Ishikawa (cell line): ENCODE results near the gene VSNL1.

Source experiments
- CEBPB ChIP-seq: IDR thresholded peaks from 2 replicates; pipeline ENCODE4 v1.6.1; 2012
- CREB1 ChIP-seq: IDR thresholded peaks from 2 replicates; pipeline ENCODE4 v1.6.1; 2012; ENCODE audit warnings: low read depth
- EGR1 ChIP-seq: IDR thresholded peaks from 2 replicates; pipeline ENCODE4 v1.6.1; 2012
- EP300 ChIP-seq: IDR thresholded peaks from 2 replicates; pipeline ENCODE4 v1.6.1; 2012; ENCODE audit warnings: borderline replicate concordance
- FOXM1 ChIP-seq: IDR thresholded peaks from 2 replicates; pipeline ENCODE4 v1.6.1; 2012; ENCODE audit warnings: low read depth, borderline replicate concordance
- MAX ChIP-seq: IDR thresholded peaks from 2 replicates; pipeline ENCODE4 v1.6.1; 2012
- NFIC ChIP-seq: IDR thresholded peaks from 2 replicates; pipeline ENCODE4 v1.6.1; 2012
- RAD21 ChIP-seq: IDR thresholded peaks from 2 replicates; pipeline ENCODE4 v1.6.1; 2012; ENCODE audit warnings: low read depth
- REST ChIP-seq: IDR thresholded peaks from 2 replicates; pipeline ENCODE4 v1.6.1; 2012; ENCODE audit warnings: low read depth, mild to moderate bottlenecking
- TAF1 ChIP-seq: IDR thresholded peaks from 2 replicates; pipeline ENCODE4 v1.6.1; 2012; ENCODE audit warnings: low read depth, mild to moderate bottlenecking
- TCF12 ChIP-seq: IDR thresholded peaks from 2 replicates; pipeline ENCODE4 v1.6.1; 2012; ENCODE audit warnings: low read depth
- TEAD4 ChIP-seq: IDR thresholded peaks from 2 replicates; pipeline ENCODE4 v1.6.1; 2012
- USF1 ChIP-seq: IDR thresholded peaks from 2 replicates; pipeline ENCODE4 v1.6.1; 2012
- YY1 ChIP-seq: IDR thresholded peaks from 2 replicates; pipeline ENCODE4 v1.6.1; 2012; ENCODE audit warnings: low read depth
- ZBTB7A ChIP-seq: IDR thresholded peaks from 2 replicates; pipeline ENCODE4 v1.6.1; 2012; ENCODE audit warnings: low read depth

VSNL1 gene

GRCh38 chr2:17599617-17600016 lies 59.1 kb downstream of the VSNL1 start:
- TF ChIP-seq ZBTB7A (no peak), FOXM1 (no peak), EP300 (no peak)

- no peak for TF ChIP-seq REST
- no peak for TF ChIP-seq RAD21
- no peak for TF ChIP-seq EGR1
- no peak for TF ChIP-seq NFIC
- TF ChIP-seq CREB1 = no peak
- TF ChIP-seq FOXM1 = no peak
- TF ChIP-seq TAF1 = no peak
- TF ChIP-seq ZBTB7A = no peak
- no peak for TF ChIP-seq YY1
- TF ChIP-seq CEBPB = no peak
- no peak for TF ChIP-seq TEAD4
- no peak for TF ChIP-seq USF1
- no peak for TF ChIP-seq TCF12
- TF ChIP-seq EP300 = no peak
Observed at GRCh38 chr2:17600556-17601204, 60.2 kb downstream of the VSNL1 start.

GRCh38 chr2:17604050-17604449 lies 63.6 kb downstream of the VSNL1 start:
- no peak for TF ChIP-seq YY1
- TF ChIP-seq FOXM1 = no peak
- TF ChIP-seq RAD21 = no peak
- TF ChIP-seq TAF1 = no peak
- no peak for TF ChIP-seq MAX
- TF ChIP-seq USF1 = no peak
- TF ChIP-seq NFIC = no peak
- TF ChIP-seq TCF12 = no peak
- TF ChIP-seq EGR1 = no peak
- no peak for TF ChIP-seq ZBTB7A
- TF ChIP-seq TEAD4 = no peak
- no peak for TF ChIP-seq EP300
- no peak for TF ChIP-seq REST
- no peak for TF ChIP-seq CREB1
- no peak for TF ChIP-seq CEBPB

GRCh38 chr2:17605696-17606095 lies 65.2 kb downstream of the VSNL1 start:
- TF ChIP-seq CEBPB (no peak), TEAD4 (no peak), EP300 (no peak), NFIC (no peak)

- TF ChIP-seq EP300 = no peak
- no peak for TF ChIP-seq CREB1
- no peak for TF ChIP-seq EGR1
- no peak for TF ChIP-seq NFIC
- no peak for TF ChIP-seq ZBTB7A
- TF ChIP-seq TCF12 = no peak
- no peak for TF ChIP-seq CEBPB
- no peak for TF ChIP-seq TAF1
- TF ChIP-seq USF1 = no peak
- TF ChIP-seq TEAD4 = no peak
- TF ChIP-seq FOXM1 = no peak
- no peak for TF ChIP-seq REST
- no peak for TF ChIP-seq RAD21
- TF ChIP-seq MAX = no peak
- no peak for TF ChIP-seq YY1
Observed at GRCh38 chr2:17606851-17607250, 66.4 kb downstream of the VSNL1 start.
